HK-2 (cell line): ENCODE results near the gene ABHD12B.
"Not testable (repeated sequence)": the region's sequence is repeated elsewhere in the genome, so short reads cannot be mapped to it uniquely, and the experiment has no call there.

Source experiments
- DNase-seq: peaks from one replicate; pipeline ENCODE4 v3.0.0-alpha.2; 2018; ENCODE audit not compliant: unreplicated experiment

ABHD12B gene

DNA sequence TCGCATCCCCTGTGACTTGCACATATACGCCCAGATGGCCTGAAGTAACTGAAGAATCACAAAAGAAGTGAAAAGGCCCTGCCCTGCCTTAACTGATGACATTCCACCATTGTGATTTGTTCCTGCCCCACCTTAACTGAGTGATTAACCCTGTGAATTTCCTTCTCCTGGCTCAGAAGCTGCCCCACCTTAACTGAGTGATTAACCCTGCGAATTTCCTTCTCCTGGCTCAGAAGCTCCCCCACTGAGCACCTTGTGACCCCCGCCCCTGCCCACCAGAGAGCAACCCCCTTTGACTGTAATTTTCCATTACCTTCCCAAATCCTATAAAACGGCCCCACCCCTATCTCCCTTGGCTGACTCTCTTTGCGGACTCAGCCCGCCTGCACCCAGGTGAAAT is 24.6 kb downstream of the ABHD12B start:
- DNase-seq, result not testable (repeated sequence)

DNA sequence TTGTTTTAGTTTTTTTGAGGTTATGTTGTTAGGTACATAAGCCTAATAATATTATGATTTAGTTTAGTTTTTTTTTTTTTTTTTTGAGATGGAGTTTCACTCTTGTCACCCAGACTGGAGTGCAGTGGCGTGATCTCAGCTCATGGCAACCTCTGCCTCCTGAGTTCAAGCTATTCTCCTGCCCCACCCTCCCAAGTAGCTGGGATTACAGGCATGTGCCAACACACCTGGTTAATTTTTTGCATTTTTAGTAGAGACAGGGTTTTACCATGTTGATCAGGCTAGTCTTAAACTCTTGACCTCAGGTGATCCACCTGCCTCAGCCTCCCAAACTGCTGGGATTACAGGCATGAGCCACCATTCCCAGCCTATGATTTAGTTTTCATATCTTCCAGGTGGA is 25.2 kb downstream of the ABHD12B start:
- not testable (repeated sequence) for DNase-seq

DNA sequence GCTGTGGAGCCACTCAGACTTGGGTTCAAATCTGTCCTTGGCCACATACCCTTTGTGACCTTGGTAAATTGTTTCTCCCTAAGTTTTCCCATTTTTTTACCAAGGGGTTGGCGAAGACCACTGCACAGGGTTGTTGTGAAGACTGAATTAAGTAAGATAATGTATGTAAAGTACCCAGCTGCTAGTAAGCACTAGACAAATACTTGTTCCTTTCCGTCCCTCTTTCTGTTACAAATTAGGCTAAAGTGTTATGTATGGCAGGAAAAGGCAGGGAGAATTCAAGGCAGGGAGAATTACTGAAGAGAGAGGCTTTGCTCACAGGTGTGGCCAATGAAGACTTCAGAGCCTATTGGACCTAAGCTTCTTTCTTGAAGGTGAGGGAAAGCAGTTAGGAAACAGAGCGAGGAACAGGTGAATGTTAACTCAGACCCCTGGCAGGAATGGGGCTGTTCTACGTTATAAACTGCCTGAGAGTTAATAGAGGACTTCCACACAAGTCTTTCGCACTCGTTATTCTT is 25.9 kb downstream of the ABHD12B start:
- no peak for DNase-seq

DNA sequence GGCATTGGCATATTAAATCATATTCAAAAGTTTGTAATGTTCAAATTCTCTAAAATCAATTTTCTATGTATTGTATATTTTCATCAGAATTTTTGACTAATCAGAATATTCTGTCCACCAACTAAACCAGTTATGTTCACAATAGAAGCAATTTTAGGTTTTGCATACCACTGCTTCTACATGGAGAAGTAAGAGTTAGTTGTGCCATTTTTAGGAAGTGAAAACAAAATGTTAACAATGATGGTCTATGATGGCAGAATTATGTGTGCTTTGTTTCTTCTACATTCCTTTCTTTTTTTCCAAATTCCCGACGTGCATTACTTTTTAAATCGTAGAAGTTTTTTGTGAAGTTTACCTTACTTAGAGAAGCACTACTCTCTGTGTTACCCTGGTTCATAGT is 29.5 kb downstream of the ABHD12B start:
- no peak for DNase-seq

DNA sequence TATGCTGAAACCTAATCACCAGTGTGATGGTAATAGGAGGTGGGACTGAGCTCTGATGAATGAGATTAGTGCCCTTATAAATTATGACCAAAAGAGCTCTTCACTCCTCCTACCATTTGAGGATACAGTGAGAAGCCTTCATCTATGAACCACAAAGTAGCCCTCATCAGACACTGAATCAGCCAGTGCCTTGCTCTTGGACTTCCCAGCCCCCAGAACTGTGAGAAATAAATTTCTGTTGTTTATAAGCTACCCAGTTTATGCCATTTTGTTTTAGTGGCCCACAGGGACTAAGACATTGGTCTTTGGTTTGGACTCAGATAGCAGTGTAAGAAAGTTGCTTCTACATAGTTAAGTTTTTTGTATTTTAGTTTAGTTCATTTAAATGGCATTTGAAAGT is 32.9 kb downstream of the ABHD12B start:
- no peak for DNase-seq

- no peak for DNase-seq
Measured at GRCh38 chr14:50906326-50907065, 34.6 kb downstream of the ABHD12B start.

- DNase-seq, result no peak
Measured at GRCh38 chr14:50910495-50911420, 38.9 kb downstream of the ABHD12B start.

GRCh38 chr14:50917449-50917848 is 45.6 kb downstream of the ABHD12B start:
- no peak for DNase-seq

DNA sequence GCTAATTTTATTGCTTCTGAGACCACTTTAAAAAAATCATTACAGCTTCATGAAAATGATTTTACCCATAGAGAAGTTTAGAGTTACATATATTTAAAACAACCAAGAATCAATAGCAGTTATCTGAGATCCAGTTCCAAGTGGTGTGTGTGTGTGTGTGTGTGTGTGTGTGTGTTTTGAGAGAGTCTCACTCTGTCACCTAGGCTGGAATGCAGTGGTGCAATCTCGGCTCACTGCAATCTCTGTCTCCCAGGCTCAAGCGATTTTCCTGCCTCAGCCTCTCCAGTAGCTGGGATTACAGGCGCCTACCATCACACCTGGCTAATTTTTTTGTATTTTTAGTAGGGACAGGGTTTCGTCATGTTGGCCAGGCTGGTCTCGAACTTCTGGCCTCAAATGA is 47.7 kb downstream of the ABHD12B start:
- DNase-seq, result not testable (repeated sequence)

- DNase-seq, result no peak
Measured at GRCh38 chr14:50920482-50921230, 48.8 kb downstream of the ABHD12B start.

DNA sequence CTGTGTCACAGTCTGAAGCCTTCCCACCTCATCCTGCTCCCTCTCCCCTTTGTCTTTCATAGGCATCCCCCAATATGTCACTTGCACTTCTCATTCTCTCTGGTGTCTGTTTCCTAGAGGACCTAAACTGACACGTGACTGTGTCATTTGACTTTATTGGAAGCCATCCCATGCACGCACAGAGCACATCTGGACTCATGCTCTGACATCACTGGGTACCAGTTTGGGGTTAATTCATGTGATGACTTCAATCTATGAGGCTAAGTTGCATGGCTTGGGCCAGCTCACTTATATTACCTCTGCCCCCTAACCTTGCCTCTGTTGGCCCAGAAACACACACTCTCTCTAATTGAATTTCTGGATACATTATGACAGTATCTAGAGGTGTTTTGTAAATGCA is 51.0 kb downstream of the ABHD12B start:
- DNase-seq, result no peak

- no peak for DNase-seq
Measured at GRCh38 chr14:50924236-50924635, 52.4 kb downstream of the ABHD12B start.

- no peak for DNase-seq
Measured at GRCh38 chr14:50924843-50925242, 53.0 kb downstream of the ABHD12B start.

GRCh38 chr14:50926851-50927386 is 55.1 kb downstream of the ABHD12B start:
- DNase-seq, result no peak

DNA sequence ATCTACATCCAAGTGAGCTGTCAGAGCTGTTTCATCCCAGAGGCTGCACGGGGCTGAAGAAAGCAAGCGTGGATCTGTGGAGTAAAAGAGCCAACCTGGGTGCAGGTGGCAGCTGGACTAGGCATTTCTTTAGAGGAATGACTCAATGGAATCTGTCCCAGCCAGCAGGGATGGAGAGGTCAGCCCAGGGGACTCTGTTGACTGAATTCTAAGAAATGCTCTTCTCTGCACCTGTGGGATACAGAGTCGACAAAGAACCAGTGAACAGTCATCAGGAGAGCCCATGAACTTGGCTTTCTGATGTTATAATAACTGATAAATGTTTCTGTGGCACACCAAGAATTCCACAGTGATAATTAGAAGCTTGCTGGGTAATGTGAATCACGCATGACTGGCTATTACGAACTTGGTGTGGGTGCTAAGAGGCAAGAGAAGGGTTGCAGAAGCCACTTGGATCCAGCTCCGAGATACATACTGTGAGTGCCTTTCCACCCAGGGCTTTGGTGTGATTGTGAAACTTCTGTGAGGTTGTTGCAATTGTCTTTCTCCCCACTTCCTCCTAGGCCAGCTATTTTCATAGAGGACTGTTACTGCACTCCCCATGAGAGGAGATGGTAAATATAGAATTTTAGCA is 56.3 kb downstream of the ABHD12B start:
- DNase-seq, result no peak

DNA sequence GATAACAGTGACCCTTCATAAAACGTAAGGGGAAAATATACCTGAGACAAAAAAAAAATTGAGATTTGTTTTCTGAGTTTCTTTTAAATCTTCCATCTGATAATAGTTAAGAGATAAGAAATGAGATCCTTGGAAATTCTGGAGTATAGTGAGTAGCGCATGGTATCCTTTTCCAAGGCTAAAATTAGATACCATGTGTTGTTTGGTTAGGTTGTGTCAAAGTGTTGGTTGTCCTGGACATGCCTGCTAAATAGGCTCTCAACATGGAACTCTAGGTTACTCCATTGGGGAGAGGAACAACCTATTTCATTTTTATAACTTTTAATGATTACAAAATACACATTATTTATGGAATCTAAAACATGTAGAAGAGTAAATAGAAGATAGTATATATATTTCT is 57.7 kb downstream of the ABHD12B start:
- DNase-seq, result no peak

GRCh38 chr14:50931559-50931958 is 59.7 kb downstream of the ABHD12B start:
- DNase-seq, result no peak

DNA sequence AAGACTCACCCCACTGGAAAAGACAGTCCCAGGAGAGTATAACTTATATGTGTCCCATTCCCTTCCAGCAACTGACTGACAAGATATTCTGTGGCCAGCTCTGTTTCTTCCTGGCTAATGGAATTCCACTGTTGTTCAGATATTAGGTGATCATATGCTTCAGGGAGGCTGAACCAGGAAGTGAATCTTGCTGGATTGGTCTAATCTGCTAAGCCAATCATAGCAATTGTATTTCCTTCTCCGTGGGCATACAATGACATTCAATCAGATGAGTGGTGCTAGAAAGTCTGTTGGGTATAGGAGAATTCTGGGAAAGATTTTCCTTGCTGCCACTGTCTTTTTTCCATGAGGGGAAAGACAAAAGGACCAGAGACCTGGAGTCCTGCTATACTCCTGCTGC is 60.3 kb downstream of the ABHD12B start:
- no peak for DNase-seq

DNA sequence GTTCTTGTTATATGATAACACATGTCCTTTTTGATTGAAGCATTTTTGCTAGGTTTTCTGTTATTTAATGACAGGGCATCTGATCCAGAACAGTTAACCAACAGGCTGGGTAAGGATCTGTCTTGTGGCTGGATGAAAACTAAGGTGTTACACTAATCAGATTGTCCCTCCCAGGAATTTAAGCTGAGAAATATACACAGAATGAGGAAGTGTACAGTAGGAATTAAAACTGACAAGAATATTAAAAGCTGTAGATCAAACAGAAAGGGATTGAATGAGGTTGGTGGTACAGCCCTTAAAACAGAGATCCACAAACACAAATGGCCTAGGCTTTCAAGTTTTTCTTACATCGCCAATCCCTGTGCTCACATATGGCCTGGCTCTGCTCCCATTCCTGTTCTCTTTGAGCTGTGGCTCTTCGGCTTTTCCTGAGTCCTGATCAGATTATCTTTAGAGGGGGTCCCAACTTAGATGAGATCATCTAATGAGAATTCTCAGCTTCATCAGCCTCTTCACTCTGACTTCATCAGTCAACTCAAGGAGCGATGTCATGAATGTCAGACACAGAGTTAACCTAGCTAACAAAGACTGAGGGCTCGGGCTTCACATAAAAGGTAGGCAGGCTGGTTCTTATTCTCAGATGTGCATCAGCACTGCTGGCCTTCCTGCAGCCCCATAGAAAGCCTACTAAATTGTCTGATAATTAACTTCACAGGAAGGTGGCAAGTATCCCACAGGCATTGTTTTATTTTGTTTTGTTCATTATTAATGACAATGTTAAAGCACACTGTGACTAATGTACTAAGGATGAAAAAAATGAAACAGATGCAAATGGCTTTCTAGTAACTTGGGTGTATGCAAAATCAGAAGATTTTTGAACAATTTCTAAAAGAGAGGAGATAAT is 61.0 kb downstream of the ABHD12B start:
- DNase-seq, result no peak
